ENCODE results near the gene ZNF57. TPM values are rescaled to one million over a fixed set of nuclear protein-coding genes. Genes with fewer than 3 reads are reported as not detected.

The ZNF57 gene
- total and polyA plus RNA-seq, 2 donors (not counting 1 experiment from before 2014, with no cell fraction given), result 2.8 to 5.3 TPM

DNA sequence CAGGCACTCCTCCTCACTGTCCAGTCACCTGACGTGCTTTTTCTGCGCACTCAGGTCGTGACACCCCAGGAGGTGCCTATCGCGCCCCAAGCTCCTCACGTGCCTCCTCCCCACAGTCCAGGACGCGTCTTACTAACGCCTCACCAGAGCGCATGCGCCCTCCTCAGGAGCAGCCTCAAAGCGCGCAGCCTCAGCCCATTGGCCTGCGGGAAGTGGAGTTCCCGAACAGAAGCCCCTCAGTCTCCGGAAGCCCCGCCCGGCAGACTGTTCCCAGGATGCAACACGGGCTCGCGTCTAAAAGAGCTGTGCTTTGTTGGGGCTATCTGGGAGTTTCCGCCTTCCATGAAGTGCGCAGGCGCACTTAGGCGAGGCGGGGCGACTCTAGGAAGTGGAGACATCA lies 41.9 kb upstream of the ZNF57 start:
- no peak overlapping the region for H3K4me3 ChIP-seq (replicated peaks in 1 of 4; ENCODE audit: control extremely low read depth in 1 of 4, insufficient read depth in 1 of 4, low read depth in 3 of 4, low read length in 4 of 4)
- TF ChIP-seq EZH2 (IDR thresholded peaks at IDR 0.05; ENCODE audit: low read length, missing control alignments), result no peak
- TF ChIP-seq, protein P1, sequence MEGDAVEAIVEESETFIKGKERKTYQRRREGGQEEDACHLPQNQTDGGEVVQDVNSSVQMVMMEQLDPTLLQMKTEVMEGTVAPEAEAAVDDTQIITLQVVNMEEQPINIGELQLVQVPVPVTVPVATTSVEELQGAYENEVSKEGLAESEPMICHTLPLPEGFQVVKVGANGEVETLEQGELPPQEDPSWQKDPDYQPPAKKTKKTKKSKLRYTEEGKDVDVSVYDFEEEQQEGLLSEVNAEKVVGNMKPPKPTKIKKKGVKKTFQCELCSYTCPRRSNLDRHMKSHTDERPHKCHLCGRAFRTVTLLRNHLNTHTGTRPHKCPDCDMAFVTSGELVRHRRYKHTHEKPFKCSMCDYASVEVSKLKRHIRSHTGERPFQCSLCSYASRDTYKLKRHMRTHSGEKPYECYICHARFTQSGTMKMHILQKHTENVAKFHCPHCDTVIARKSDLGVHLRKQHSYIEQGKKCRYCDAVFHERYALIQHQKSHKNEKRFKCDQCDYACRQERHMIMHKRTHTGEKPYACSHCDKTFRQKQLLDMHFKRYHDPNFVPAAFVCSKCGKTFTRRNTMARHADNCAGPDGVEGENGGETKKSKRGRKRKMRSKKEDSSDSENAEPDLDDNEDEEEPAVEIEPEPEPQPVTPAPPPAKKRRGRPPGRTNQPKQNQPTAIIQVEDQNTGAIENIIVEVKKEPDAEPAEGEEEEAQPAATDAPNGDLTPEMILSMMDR (conservative IDR thresholded peaks at IDR 0.05 in 1 of 2, IDR thresholded peaks at IDR 0.05 in 1 of 2; ENCODE audit: low read depth in 1 of 2, low read length in 2 of 2), result no peak
- H3K27me3 ChIP-seq (ENCODE audit: control insufficient read depth, insufficient read depth, low read length), result no peaks in the 10 kb centered on the region
- H3K79me2 ChIP-seq (ENCODE audit: control insufficient read depth, insufficient read depth, low read length), result no peaks in the 10 kb centered on the region
- no peaks in the 10 kb centered on the region for H3K4me1 ChIP-seq (ENCODE audit: control insufficient read depth, extremely low read depth, insufficient read depth, low read length)
- H4K20me1 ChIP-seq (ENCODE audit: control insufficient read depth, extremely low read depth, insufficient read depth, low read length), result no peaks in the 10 kb centered on the region
- peaks cover 3% of the 10 kb centered on the region for H3K9me3 ChIP-seq (ENCODE audit: control insufficient read depth, insufficient read depth, low read depth, low read length)
- H2AFZ ChIP-seq (ENCODE audit: low read length), result no peak overlapping the region
- DNase-seq (ENCODE audit: low read depth in 2 of 2), result no peak
- no peak overlapping the region for H3K4me2 ChIP-seq (ENCODE audit: extremely low read depth, insufficient read depth, low read length)
- H3K27ac ChIP-seq (ENCODE audit: insufficient read depth, low read length), result no peak overlapping the region
- H3K36me3 ChIP-seq (ENCODE audit: control insufficient read depth, insufficient read depth, low read length), result no peaks in the 10 kb centered on the region
- H3K9ac ChIP-seq (ENCODE audit: insufficient read depth, low read length), result no peak overlapping the region

DNA sequence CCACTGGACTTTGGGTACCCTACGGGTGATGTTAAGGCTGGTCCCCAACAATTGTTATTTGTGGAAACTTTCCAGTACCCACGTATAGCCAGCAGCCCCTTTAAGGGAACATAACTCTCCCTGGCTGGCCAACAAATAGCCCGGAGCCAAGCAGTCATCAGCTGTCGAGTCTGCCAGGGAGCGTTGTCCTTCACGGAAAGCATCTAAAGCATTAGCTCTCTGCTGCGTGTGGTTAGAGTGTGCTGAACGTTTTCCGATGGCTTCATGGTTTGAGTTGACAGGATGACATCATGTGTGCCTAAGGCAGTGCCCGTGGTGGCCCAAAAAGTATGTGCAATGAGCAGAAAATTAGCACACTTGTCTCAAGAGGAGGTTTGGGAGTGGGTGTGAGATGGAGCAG lies 36.9 kb upstream of the ZNF57 start:
- Histone ChIP-seq H3K4me2 (ENCODE audit: extremely low read depth, insufficient read depth, low read length) (no peak overlapping the region), H3K79me2 (ENCODE audit: control insufficient read depth, insufficient read depth, low read length) (no peaks in the 10 kb centered on the region), H3K9me3 (ENCODE audit: control insufficient read depth, insufficient read depth, low read depth, low read length) (no peaks in the 10 kb centered on the region), H4K20me1 (ENCODE audit: control insufficient read depth, extremely low read depth, insufficient read depth, low read length) (no peaks in the 10 kb centered on the region), H3K4me3 (replicated peaks in 1 of 4; ENCODE audit: control extremely low read depth in 1 of 4, insufficient read depth in 1 of 4, low read depth in 3 of 4, low read length in 4 of 4) (no peak overlapping the region), H3K36me3 (ENCODE audit: control insufficient read depth, insufficient read depth, low read length) (no peaks in the 10 kb centered on the region), H2AFZ (ENCODE audit: low read length) (no peak overlapping the region), H3K9ac (ENCODE audit: insufficient read depth, low read length) (no peak overlapping the region), H3K27me3 (ENCODE audit: control insufficient read depth, insufficient read depth, low read length) (no peaks in the 10 kb centered on the region), H3K27ac (ENCODE audit: insufficient read depth, low read length) (no peak overlapping the region), H3K4me1 (ENCODE audit: control insufficient read depth, extremely low read depth, insufficient read depth, low read length) (no peaks in the 10 kb centered on the region)
- TF ChIP-seq, protein P1 (conservative IDR thresholded peaks at IDR 0.05 in 1 of 2, IDR thresholded peaks at IDR 0.05 in 1 of 2; ENCODE audit: low read depth in 1 of 2, low read length in 2 of 2), result no peak
- TF ChIP-seq EZH2 (IDR thresholded peaks at IDR 0.05; ENCODE audit: low read length, missing control alignments), result no peak
- DNase-seq (ENCODE audit: low read depth in 2 of 2), result no peak

DNA sequence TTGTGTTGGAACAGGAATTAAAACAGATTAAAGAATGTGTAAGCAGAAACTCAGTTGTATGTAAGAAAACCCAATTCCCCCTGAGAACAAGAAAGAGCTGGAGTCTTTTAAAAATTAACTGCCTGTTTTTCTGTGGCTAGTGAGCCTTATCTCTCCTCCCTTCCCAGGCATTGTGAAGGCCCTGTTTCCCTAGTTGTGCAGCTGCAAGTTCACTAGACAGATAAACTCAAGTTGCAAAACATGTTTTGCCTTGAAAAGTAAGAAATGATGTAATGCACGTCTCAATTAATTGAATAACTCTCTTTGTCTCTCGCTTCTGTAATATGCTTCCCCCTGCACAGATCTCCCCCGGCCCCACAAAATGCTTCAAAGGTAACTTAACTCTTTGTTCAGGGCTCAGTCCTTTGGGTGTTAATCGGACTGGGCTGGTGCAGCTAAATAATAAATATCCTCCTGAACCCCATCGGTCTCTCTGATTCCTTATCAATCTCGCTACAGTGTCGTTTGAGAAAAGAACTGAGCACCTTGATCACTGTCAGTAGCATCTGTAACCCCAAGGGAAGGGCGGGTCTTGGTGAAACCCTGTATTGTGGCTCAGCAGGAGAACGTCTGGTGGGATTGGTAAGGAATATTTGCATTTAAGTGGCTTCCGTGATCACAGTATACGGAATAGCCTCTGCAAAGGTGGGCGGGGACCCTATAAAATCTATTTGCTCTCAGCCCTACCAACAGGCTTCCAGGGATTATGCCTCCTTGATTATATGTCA lies 35.2 kb upstream of the ZNF57 start:
- Histone ChIP-seq H3K27ac (ENCODE audit: insufficient read depth, low read length) (no peak overlapping the region), H3K4me1 (ENCODE audit: control insufficient read depth, extremely low read depth, insufficient read depth, low read length) (no peaks in the 10 kb centered on the region), H3K36me3 (ENCODE audit: control insufficient read depth, insufficient read depth, low read length) (no peaks in the 10 kb centered on the region), H3K9me3 (ENCODE audit: control insufficient read depth, insufficient read depth, low read depth, low read length) (no peaks in the 10 kb centered on the region), H3K9ac (ENCODE audit: insufficient read depth, low read length) (no peak overlapping the region), H3K79me2 (ENCODE audit: control insufficient read depth, insufficient read depth, low read length) (no peaks in the 10 kb centered on the region), H3K27me3 (ENCODE audit: control insufficient read depth, insufficient read depth, low read length) (no peaks in the 10 kb centered on the region), H4K20me1 (ENCODE audit: control insufficient read depth, extremely low read depth, insufficient read depth, low read length) (no peaks in the 10 kb centered on the region), H3K4me3 (replicated peaks in 1 of 4; ENCODE audit: control extremely low read depth in 1 of 4, insufficient read depth in 1 of 4, low read depth in 3 of 4, low read length in 4 of 4) (no peak overlapping the region), H2AFZ (ENCODE audit: low read length) (no peak overlapping the region), H3K4me2 (ENCODE audit: extremely low read depth, insufficient read depth, low read length) (no peak overlapping the region)
- DNase-seq (ENCODE audit: low read depth in 2 of 2), result no peak
- TF ChIP-seq EZH2 (IDR thresholded peaks at IDR 0.05; ENCODE audit: low read length, missing control alignments), result no peak
- TF ChIP-seq, protein P1 (conservative IDR thresholded peaks at IDR 0.05 in 1 of 2, IDR thresholded peaks at IDR 0.05 in 1 of 2; ENCODE audit: low read depth in 1 of 2, low read length in 2 of 2), result no peak

All from fibroblast of lung (primary cell).